ENCODE results near the gene SH3RF1. TPM values are rescaled to one million over a fixed set of nuclear protein-coding genes. Genes with fewer than 3 reads are reported as not detected.
A peak's percentile ranks its signal among the peaks of the same experiment; 100 is the strongest.

The SH3RF1 gene
- total RNA-seq, 1 experiment from 2014 or later, result 16.6 TPM

DNA sequence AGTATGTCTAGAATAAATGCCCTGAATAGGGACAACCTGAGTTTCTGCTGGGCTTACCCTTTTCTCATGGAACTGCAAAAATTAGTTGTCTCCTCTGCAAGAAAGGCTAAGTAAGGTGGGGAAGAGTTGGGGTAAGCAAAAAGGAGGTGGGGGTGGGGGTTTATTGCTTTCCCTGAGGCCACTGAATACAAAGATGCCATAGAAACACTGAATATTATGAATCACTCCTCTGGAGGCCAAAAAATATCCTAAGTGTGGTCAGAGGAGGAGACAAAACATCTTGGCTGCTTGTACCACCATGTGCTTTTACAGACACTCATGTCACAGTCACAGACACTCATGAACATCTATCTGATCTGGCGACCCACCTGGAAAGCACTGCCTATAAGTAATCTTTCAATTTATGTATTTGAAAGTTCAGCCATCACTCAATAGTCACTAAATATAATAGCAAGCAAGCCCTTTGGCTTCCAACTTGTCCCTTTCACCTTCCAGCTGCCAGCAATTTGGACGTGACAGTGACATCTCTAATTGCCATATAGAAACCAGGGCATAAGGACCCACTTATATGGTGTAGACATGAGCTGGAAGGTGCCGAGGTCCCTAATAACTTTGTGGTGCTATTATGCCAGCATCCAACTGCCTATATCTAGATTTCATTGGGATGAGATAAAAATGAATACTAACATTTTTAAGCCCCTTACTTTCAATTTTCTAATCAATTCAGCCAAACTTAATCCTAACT, 138.0 kb downstream of the SH3RF1 start (continued):
- TF ChIP-seq HMGXB4 (CRISPR knock-in tag; IDR thresholded peaks at IDR 0.05), result no peak
- TF ChIP-seq, protein P1, sequence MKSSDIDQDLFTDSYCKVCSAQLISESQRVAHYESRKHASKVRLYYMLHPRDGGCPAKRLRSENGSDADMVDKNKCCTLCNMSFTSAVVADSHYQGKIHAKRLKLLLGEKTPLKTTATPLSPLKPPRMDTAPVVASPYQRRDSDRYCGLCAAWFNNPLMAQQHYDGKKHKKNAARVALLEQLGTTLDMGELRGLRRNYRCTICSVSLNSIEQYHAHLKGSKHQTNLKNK (CRISPR knock-in tag; IDR thresholded peaks at IDR 0.05), result no peak

GRCh38 chr4:169131556-169132208, 139.1 kb downstream of the SH3RF1 start:
- Mint-ChIP-seq H3K27ac (peak overlapping the region; percentile 83), H3K27me3 (ENCODE audit: low read depth) (no peaks in the 10 kb centered on the region), H3K4me3 (no peak overlapping the region), H3K4me1 (peaks cover 3% of the 10 kb centered on the region; the same call in 1 of the 2 replicates), H3K9me3 (no peaks in the 10 kb centered on the region), H3K36me3 (peaks cover 45% of the 10 kb centered on the region)
- TF ChIP-seq, protein P2, sequence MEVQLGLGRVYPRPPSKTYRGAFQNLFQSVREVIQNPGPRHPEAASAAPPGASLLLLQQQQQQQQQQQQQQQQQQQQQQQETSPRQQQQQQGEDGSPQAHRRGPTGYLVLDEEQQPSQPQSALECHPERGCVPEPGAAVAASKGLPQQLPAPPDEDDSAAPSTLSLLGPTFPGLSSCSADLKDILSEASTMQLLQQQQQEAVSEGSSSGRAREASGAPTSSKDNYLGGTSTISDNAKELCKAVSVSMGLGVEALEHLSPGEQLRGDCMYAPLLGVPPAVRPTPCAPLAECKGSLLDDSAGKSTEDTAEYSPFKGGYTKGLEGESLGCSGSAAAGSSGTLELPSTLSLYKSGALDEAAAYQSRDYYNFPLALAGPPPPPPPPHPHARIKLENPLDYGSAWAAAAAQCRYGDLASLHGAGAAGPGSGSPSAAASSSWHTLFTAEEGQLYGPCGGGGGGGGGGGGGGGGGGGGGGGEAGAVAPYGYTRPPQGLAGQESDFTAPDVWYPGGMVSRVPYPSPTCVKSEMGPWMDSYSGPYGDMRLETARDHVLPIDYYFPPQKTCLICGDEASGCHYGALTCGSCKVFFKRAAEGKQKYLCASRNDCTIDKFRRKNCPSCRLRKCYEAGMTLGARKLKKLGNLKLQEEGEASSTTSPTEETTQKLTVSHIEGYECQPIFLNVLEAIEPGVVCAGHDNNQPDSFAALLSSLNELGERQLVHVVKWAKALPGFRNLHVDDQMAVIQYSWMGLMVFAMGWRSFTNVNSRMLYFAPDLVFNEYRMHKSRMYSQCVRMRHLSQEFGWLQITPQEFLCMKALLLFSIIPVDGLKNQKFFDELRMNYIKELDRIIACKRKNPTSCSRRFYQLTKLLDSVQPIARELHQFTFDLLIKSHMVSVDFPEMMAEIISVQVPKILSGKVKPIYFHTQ (CRISPR knock-in tag; IDR thresholded peaks at IDR 0.05), result no peak
- TF ChIP-seq ZNF396 (CRISPR knock-in tag; IDR thresholded peaks at IDR 0.05; ENCODE audit: borderline replicate concordance), result no peak
- no peak for TF ChIP-seq SP1 (CRISPR knock-in tag; conservative IDR thresholded peaks at IDR 0.05)
- no peak for TF ChIP-seq NR2C2 (CRISPR knock-in tag; IDR thresholded peaks at IDR 0.05)
- no peak for TF ChIP-seq JAZF1 (CRISPR knock-in tag; IDR thresholded peaks at IDR 0.05)
- TF ChIP-seq TEAD4 (CRISPR knock-in tag; IDR thresholded peaks at IDR 0.05), result no peak
- TF ChIP-seq RORB (CRISPR knock-in tag; IDR thresholded peaks at IDR 0.05), result no peak
- no peak for TF ChIP-seq NFYB (CRISPR knock-in tag; conservative IDR thresholded peaks at IDR 0.05; ENCODE audit: low read depth)
- no peak for TF ChIP-seq E2F5 (CRISPR knock-in tag; IDR thresholded peaks at IDR 0.05)
- no peak for TF ChIP-seq MAX (CRISPR knock-in tag; IDR thresholded peaks at IDR 0.05)
- CTCF ChIA-PET, result no interaction called here
- no peak for DNase-seq (ENCODE audit: low spot score)
- POLR2A ChIA-PET, result no interaction called here
- no peak for ATAC-seq

- ATAC-seq (no peak), DNase-seq (ENCODE audit: low spot score) (no peak)
- POLR2A ChIA-PET, result no interaction called here
- Mint-ChIP-seq H3K36me3 (peaks cover 24% of the 10 kb centered on the region), H3K4me3 (no peak overlapping the region), H3K27me3 (ENCODE audit: low read depth) (no peaks in the 10 kb centered on the region), H3K9me3 (no peaks in the 10 kb centered on the region), H3K4me1 (peaks cover 5% of the 10 kb centered on the region; the same call in 1 of the 2 replicates), H3K27ac (peak overlapping the region; percentile 32; the same call in 1 of the 2 replicates)
- CTCF ChIA-PET, result interaction anchor here (1.3 kb wide), 1 partner anchor 13 kb away, joined by 3 read pairs; no protein-coding TSS in a partner anchor
- TF ChIP-seq, protein P3, sequence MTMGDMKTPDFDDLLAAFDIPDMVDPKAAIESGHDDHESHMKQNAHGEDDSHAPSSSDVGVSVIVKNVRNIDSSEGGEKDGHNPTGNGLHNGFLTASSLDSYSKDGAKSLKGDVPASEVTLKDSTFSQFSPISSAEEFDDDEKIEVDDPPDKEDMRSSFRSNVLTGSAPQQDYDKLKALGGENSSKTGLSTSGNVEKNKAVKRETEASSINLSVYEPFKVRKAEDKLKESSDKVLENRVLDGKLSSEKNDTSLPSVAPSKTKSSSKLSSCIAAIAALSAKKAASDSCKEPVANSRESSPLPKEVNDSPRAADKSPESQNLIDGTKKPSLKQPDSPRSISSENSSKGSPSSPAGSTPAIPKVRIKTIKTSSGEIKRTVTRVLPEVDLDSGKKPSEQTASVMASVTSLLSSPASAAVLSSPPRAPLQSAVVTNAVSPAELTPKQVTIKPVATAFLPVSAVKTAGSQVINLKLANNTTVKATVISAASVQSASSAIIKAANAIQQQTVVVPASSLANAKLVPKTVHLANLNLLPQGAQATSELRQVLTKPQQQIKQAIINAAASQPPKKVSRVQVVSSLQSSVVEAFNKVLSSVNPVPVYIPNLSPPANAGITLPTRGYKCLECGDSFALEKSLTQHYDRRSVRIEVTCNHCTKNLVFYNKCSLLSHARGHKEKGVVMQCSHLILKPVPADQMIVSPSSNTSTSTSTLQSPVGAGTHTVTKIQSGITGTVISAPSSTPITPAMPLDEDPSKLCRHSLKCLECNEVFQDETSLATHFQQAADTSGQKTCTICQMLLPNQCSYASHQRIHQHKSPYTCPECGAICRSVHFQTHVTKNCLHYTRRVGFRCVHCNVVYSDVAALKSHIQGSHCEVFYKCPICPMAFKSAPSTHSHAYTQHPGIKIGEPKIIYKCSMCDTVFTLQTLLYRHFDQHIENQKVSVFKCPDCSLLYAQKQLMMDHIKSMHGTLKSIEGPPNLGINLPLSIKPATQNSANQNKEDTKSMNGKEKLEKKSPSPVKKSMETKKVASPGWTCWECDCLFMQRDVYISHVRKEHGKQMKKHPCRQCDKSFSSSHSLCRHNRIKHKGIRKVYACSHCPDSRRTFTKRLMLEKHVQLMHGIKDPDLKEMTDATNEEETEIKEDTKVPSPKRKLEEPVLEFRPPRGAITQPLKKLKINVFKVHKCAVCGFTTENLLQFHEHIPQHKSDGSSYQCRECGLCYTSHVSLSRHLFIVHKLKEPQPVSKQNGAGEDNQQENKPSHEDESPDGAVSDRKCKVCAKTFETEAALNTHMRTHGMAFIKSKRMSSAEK (CRISPR knock-in tag; IDR thresholded peaks at IDR 0.05; ENCODE audit: borderline replicate concordance), result no peak
- TF ChIP-seq ZNF416 (CRISPR knock-in tag; IDR thresholded peaks at IDR 0.05), result no peak
- TF ChIP-seq JAZF1 (CRISPR knock-in tag; IDR thresholded peaks at IDR 0.05), result no peak
- TF ChIP-seq NFE2L1 (CRISPR knock-in tag; IDR thresholded peaks at IDR 0.05), result no peak
- no peak for TF ChIP-seq ZBTB21 (CRISPR knock-in tag; IDR thresholded peaks at IDR 0.05; ENCODE audit: borderline replicate concordance)
- no peak for TF ChIP-seq ATF3 (CRISPR knock-in tag; conservative IDR thresholded peaks at IDR 0.05)
- TF ChIP-seq, protein P1 (CRISPR knock-in tag; IDR thresholded peaks at IDR 0.05), result no peak
- no peak for TF ChIP-seq ZNF671 (CRISPR knock-in tag; IDR thresholded peaks at IDR 0.05)
- no peak for TF ChIP-seq USF1 (CRISPR knock-in tag; IDR thresholded peaks at IDR 0.05)
- no peak for TF ChIP-seq ZNF138 (CRISPR knock-in tag; conservative IDR thresholded peaks at IDR 0.05)
Measured at GRCh38 chr4:169128902-169129301, 141.9 kb downstream of the SH3RF1 start.
